ENCODE results near the gene TSPOAP1.

TSPOAP1 gene

GRCh38 chr17:58276423-58276822 lies 52.2 kb downstream of the TSPOAP1 start:
- DNase-seq, result no peak

GRCh38 chr17:58275417-58275816 lies 53.2 kb downstream of the TSPOAP1 start:
- DNase-seq, result no peak

GRCh38 chr17:58273453-58274104 lies 55.0 kb downstream of the TSPOAP1 start:
- DNase-seq, result no peak

GRCh38 chr17:58272367-58273280 lies 56.0 kb downstream of the TSPOAP1 start:
- no peak for DNase-seq

GRCh38 chr17:58271216-58271931 lies 57.2 kb downstream of the TSPOAP1 start:
- DNase-seq, result no peak

GRCh38 chr17:58270476-58271215 lies 57.9 kb downstream of the TSPOAP1 start:
- DNase-seq, result no peak

- DNase-seq, result no peak
Measured at GRCh38 chr17:58269557-58270291, 58.9 kb downstream of the TSPOAP1 start.

- DNase-seq, result no peak
Measured at GRCh38 chr17:58268774-58269556, 59.6 kb downstream of the TSPOAP1 start.

- no peak for DNase-seq
Measured at GRCh38 chr17:58268326-58268725, 60.3 kb downstream of the TSPOAP1 start.

GRCh38 chr17:58267347-58268324 lies 61.0 kb downstream of the TSPOAP1 start:
- DNase-seq, result no peak

GRCh38 chr17:58265902-58266875 lies 62.4 kb downstream of the TSPOAP1 start:
- no peak for DNase-seq

- DNase-seq, result no peak
Measured at GRCh38 chr17:58265271-58265670, 63.3 kb downstream of the TSPOAP1 start.

GRCh38 chr17:58264407-58265103 lies 64.0 kb downstream of the TSPOAP1 start:
- no peak for DNase-seq

GRCh38 chr17:58263773-58264172 lies 64.8 kb downstream of the TSPOAP1 start:
- DNase-seq, result no peak

GRCh38 chr17:58262149-58262548 lies 66.4 kb downstream of the TSPOAP1 start:
- DNase-seq, result no peak

GRCh38 chr17:58254803-58255202 lies 73.8 kb downstream of the TSPOAP1 start:
- no peak for DNase-seq

- no peak for DNase-seq
Measured at GRCh38 chr17:58253082-58253481, 75.5 kb downstream of the TSPOAP1 start.

- no peak for DNase-seq
Measured at GRCh38 chr17:58252141-58252540, 76.5 kb downstream of the TSPOAP1 start.
